ENCODE data around the gene NCAM1. TPM values are rescaled to one million over a fixed set of nuclear protein-coding genes. Genes with fewer than 3 reads are reported as not detected.

Gene NCAM1
- total RNA-seq, 1 donor from 2014 or later = 3.1 TPM

GRCh38 chr11:113189909-113190667 is 228.9 kb downstream of the NCAM1 start:
- no peak for TF ChIP-seq CTCF (conservative IDR thresholded peaks at IDR 0.05; ENCODE audit: low read depth, low read length)
- no peak overlapping the region for H3K4me3 ChIP-seq (ENCODE audit: low read depth, low read length)
- no peak for DNase-seq (ENCODE audit: low read depth)

- TF ChIP-seq CTCF (conservative IDR thresholded peaks at IDR 0.05; ENCODE audit: low read depth, low read length) = no peak
- no peak for DNase-seq (ENCODE audit: low read depth)
- no peak overlapping the region for H3K4me3 ChIP-seq (ENCODE audit: low read depth, low read length)
Observed at GRCh38 chr11:113192121-113192925, 231.1 kb downstream of the NCAM1 start.

GRCh38 chr11:113193016-113193415 is 231.8 kb downstream of the NCAM1 start:
- no peak for DNase-seq (ENCODE audit: low read depth)
- H3K4me3 ChIP-seq (ENCODE audit: low read depth, low read length) = no peak overlapping the region
- no peak for TF ChIP-seq CTCF (conservative IDR thresholded peaks at IDR 0.05; ENCODE audit: low read depth, low read length)

GRCh38 chr11:113193946-113194345 is 232.7 kb downstream of the NCAM1 start:
- TF ChIP-seq CTCF (conservative IDR thresholded peaks at IDR 0.05; ENCODE audit: low read depth, low read length) = no peak
- no peak overlapping the region for H3K4me3 ChIP-seq (ENCODE audit: low read depth, low read length)
- DNase-seq (ENCODE audit: low read depth) = no peak

GRCh38 chr11:113195728-113196127 is 234.5 kb downstream of the NCAM1 start:
- TF ChIP-seq CTCF (conservative IDR thresholded peaks at IDR 0.05; ENCODE audit: low read depth, low read length) = no peak
- no peak for DNase-seq (ENCODE audit: low read depth)
- H3K4me3 ChIP-seq (ENCODE audit: low read depth, low read length) = no peak overlapping the region

- DNase-seq (ENCODE audit: low read depth) = no peak
- no peak overlapping the region for H3K4me3 ChIP-seq (ENCODE audit: low read depth, low read length)
- no peak for TF ChIP-seq CTCF (conservative IDR thresholded peaks at IDR 0.05; ENCODE audit: low read depth, low read length)
Observed at GRCh38 chr11:113197446-113197845, 236.2 kb downstream of the NCAM1 start.
